Measurements from ENCODE around the gene TINCR.
"Not testable (repeated sequence)": the region's sequence is repeated elsewhere in the genome, so short reads cannot be mapped to it uniquely, and the experiment has no call there.

The TINCR gene

DNA sequence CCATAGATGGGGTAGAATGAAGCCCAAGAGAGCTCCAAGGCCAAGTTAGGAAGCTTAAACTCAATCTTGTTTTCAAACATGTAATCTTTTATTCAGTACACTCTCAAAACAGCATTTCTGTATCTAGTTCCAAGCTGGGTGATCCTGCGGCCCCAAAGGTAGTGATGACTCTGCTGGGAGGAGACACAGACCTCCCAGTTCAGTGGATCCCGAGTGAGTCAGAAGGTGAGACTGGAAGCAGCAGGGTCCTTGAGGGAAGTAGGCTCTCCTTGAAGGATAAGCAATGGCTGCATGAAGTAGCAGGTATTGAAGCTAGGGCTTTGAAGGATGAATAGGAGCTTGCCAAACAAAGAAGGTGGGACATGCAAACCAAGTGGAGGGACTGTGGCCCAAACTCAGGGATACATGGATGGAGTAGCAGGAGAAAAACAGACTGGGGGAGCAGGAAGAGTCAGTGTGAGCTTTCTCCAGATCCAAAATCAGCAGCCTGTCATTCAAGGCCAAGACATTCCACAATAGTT lies 9.6 kb downstream of the TINCR start:
- DNase-seq (ENCODE audit: low spot score): no peak

DNA sequence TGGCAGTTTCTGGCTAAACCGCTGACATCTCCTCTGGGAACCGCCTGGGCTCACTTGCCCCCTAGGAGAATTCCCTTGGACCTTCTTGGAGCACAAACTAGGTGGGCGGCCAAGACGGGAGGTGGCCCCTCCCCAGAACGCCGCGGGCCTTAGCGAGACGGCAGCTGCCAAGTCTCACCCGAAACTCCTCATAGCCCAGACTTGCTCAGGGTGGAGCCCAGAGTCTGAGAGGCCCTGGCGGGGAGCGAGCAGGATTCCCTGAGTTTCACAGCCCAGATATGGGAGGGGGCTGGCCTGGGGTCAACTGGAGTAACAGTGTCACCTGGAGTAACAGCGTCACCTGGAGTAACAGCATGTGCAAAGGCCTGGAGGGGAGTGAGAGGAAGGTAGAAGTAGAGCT lies 10.1 kb downstream of the TINCR start:
- DNase-seq (ENCODE audit: low spot score): no peak

DNA sequence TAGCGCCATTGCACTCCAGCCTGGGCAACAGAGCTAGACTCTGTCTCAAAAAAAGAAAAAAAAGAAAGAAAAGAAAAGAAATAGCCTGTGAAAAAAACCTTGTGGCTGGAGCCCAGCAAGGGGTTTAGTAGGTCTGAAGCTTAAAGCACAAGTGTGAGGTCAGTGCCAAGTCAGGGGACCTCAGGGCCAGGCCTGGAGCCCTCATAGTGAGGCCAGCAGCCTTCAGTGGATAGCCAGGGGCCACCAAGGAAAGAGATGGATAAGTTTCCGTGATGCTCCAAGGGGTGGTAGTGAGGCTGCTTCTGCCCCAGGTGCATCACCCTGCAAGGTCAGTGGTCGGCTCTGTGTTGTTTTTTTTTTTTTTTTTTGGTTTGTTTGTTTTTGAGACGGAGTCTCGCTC lies 12.9 kb downstream of the TINCR start:
- DNase-seq (ENCODE audit: low spot score): no peak

DNA sequence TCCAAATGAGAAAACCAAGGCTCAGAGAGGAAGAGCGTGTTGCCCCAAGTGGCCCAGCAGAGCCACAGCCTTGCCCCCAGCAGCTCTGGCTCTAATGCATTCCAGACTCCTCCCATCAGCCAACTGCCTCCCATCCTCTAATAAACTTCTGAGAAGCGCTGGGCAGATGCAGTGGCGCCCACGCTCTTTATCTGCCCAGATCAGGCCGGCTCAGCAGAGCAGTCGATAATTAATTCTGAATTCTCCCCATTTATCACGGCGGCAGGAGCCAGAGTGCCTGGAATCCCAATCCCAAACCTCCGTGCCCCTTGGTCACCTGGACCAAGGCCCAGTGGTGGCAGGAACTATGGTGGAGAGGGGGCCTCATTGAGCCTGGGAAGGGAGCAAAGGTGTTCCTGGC lies 13.9 kb downstream of the TINCR start:
- DNase-seq (ENCODE audit: low spot score): no peak

DNA sequence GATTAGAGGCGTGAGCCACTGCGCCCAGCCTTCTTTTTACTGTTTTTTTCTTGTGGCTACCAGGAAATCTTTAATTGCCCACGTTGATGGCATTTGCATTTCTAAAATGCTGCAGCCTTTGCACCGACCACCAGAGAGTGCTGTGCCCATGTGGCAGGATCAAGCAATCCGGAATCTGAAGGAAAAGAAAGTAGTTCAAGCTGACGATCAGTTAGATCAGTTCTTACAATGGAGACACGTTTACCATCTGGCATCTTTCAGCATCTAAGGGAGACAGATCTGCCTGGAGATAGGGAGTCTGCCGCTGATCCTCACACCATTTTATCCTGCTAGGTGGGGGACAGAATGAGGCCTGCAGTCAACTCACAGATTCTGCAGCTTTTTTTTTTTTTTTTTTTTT lies 19.9 kb downstream of the TINCR start:
- peak; percentile 73 for DNase-seq (ENCODE audit: low spot score)

DNA sequence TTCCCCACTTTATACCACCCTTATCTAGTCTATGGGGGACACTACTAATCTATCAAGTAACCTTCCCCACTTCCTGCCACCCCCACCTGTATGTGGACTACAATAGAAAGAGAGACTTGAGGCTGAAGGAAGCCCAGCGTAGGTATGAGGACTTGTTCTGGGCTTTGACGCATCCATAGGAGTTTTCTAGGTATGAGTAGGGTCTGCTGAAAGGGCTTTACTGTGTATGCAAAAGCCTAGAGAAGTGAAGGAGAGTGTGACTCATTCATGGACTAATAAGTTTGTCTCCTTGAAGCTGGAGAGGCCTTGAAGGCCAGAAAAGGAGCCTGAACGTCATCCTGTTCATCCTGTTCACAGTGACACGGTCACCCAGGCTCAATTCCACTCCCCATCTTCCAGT lies 21.8 kb downstream of the TINCR start:
- no peak for DNase-seq (ENCODE audit: low spot score)

DNA sequence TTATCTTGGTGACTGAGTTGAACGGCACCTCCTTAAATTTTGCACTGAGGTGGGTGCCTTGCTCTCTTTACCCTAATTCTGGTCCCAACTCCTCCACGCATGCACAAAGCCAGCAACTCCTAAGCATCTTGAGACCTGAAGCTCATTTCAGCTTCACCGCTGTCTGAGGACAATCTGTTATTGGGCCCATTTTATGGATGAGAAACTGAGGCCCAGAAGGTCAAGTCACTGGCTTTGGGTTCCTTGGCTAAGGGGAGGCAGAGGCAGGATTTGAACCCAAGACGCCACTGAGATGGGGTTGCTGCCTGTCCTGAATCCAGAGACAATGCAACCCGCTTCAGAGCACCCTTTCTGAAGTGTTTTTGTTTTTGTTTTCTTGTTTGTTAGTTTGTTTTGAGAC lies 22.7 kb downstream of the TINCR start:
- DNase-seq (ENCODE audit: low spot score): no peak

DNA sequence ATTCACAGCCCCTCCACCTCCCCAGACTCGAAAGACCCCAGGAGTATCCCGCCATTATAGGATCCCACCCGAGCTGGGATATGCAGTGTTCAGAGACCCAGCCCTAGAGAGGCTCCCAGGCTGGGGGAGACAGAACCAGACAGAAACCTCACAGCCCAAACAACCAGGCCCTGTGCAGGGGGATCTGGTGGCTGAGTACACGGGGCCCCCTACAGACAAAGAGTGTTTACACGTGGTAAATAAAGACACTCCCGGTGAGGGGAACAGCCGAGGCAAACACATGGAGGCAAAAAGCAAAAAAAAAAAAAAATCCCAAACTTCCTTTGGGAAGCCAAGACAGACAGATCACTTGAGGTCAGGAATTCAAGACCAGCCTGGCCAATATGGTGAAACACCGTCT lies 25.1 kb downstream of the TINCR start:
- no peak for DNase-seq (ENCODE audit: low spot score)

DNA sequence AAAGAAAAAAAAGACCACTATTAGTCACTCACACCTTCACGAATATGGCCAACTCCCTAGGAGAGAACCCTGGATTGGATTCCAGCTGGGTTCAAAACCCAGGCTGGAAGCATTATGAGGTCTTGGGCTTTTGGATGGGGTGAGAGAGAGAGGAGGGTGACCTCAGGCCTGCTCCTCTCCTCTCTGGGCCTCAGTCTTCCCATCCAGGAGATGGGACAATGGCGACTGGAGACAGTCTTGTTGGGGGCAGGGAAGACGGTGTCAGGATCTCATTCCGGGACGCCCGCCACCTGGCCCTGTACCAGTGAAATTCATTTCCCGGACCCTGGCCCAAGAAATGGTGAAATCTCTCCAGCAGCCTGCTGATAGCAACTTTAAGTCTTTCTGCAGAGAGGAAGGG lies 26.3 kb downstream of the TINCR start:
- DNase-seq (ENCODE audit: low spot score): no peak

DNA sequence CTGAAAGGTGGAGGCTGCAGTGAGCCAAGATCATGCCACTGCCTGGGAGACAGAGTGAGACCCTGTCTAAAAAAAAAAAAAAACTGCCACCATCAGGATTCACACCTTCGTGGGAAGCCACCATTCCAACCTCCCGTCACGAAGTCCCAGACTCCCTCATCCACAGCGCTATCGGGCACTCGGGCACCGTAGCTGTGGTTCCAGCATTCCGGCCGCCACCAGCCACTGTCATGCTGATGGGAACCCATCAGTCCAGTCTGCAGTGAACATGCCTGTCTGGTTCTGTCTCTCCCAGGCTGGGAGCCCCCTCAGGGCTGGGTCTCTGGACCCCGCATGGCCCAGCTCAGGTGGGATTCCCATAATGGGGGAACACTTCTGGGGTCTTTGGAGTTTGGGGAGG lies 27.5 kb downstream of the TINCR start:
- DNase-seq (ENCODE audit: low spot score): no peak

DNA sequence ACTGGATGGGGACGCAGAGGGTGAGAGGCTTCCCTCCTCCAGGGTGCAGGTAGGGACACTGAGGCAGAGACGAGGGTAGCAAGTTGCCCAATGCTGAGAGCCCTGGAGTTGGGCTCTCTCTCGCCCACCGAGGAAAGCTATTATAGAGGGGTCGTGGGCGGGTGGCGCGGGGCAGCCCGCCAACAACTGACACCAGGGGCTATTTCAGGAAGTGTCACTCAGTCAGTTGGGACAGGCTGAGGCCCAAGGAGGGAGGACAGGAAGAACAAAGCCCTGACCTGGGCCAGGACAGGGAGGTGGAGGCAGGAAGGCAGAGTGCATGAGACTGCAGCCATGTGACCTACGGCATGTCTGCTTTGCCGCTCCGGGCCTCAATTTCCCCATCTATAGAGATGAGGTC lies 29.9 kb downstream of the TINCR start:
- no peak for DNase-seq (ENCODE audit: low spot score)

DNA sequence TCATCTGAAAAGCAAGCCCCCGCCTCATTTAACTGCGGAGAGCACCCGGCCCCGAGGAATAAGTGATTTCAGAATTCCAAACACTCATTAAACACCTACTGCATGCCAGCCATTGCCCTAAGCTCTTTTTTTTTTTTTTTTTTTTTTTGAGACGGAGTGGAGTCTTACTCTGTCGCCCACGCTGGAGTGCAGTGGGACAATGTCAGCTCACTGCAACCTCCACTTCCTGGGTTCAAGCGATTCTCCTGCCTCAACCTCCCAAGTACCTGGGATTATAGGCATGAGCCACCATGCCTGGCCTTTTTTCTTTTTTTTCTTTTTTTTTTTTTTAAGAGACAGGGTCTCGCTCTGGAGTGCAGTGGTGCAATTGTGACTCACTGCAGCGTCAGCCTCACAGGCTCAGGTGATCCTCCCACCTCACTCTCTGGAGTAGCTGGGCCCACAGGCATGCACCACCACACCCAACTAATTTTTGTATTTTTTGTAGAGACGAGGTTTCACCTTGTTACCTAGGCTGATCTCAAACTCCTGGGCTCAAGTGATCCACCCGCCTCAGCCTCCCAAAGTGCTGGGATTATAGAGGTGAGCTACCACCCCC lies 30.7 kb downstream of the TINCR start:
- not testable (repeated sequence) for DNase-seq (ENCODE audit: low spot score)

DNA sequence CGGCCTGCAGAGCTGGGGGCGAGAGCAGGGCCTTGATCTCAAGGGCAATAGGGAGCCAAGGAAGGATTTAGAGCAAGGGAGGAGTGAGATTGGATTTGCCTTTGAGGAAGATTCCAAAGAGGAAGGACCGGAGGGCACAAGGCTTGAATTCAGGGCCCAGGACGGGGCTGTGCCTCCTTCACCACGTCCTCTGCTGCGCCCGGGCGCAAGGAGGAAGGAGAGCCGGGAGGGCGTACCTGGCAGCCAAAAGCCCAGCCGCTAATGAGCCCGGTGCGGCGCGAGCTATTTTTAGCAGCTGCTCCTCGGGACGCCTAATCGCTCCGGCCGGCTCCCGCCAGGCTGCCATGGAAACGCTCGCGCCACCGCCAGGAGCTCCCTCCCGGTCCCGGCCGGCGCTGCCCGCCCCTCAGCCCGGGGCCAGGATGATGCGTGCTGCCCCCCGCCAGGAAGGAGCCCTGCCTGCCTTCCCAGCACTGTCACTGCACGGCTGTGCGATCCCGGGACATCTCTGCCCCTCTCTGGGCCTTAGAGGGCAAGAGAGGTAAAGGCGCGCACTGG lies 31.3 kb downstream of the TINCR start:
- DNase-seq (ENCODE audit: low spot score): peak; percentile 49

DNA sequence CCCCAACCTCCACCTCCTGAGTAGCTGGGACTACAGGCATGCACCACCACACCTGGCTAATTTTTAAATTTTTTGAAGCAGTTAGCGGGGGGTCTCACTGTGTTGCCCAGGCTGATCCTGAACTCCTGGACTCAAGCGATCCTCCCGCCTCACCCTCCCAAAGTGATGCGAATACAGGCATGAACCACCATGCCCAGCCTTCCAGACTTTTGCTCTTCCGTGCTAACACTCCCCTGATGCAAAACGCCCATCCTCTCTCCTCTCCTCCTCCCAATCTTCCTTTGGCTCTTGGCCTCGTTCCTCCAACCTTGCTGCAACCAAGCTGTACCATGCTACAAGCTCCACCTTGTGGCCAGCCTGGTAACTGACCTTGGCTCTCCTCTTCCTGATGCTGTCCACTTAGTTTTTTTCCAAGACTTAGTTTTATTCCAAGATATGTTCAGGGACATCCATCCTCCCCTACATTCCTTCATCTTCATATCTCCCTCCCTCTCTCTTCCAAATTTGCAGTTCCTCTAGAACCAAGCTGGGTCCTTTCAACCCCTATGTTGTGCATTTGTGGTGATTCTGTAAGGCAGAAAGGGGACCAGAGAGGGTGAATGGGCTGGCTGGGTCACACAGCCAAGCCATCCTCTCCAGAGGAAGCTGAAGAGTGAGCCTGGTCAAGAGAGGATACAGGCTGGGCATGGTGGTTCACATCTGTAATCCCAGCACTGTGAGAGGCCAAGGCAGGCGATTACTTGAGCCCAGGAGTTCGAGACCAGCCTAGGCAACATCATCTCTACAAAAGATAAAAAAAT lies 32.8 kb downstream of the TINCR start:
- no peak for DNase-seq (ENCODE audit: low spot score)

DNA sequence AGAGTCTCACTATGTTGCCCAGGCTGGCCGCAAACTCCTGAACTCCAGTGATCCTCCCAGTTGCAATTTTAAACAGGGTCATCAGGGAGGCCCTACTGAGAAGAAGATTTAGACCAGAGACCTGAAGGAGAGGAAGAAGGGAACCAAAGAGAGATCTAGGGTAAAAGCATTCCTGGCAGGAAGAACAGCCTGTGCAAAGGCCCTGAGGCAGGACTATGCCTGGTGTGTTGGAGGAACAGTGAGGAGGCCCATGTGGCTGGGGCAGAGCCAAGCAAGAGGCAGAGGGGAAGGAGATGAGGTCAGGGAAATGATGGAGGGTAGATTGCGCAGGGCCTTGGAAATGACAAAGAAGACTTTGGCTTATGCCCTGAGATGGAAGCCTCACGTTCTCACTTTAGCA lies 34.5 kb downstream of the TINCR start:
- no peak for DNase-seq (ENCODE audit: low spot score)

DNA sequence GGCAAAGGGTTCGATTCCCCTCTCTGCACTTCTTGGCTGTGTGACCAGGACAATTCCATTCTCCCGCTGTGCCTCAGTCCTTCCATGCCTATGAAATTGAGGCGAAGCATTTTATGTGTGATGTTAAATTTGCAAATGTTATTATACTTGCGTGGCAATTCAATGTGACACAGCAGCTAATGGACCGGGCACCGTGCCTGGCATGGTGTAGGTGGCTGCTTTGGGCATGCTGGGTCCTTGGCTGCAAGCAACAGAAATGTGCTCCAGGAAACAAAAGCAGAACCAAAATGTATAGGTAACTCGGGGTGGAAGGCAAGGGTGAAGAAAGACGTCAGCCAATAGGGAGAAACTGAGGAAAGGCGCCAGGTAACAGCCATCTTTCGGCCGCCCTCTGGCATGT lies 37.1 kb downstream of the TINCR start:
- no peak for DNase-seq (ENCODE audit: low spot score)

DNA sequence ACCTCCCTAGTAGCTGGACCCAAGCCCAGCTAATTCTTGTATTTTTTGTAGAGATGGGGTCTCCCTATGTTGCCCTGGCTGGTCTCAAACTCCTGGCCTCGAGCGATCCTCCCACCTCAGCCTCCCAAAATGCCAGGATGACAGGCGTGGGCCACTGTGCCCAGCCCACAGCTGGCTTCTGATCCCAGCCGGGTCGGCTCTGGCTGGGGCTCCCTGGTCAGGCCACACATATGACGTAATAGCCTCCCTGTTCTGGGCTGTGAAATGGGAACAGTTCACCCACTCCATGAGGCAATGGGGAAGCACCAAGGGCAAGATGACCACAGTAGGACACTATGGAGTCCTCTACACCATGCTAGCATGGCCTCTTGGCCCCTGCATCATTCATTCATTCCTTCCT lies 41.1 kb downstream of the TINCR start:
- DNase-seq (ENCODE audit: low spot score): no peak

DNA sequence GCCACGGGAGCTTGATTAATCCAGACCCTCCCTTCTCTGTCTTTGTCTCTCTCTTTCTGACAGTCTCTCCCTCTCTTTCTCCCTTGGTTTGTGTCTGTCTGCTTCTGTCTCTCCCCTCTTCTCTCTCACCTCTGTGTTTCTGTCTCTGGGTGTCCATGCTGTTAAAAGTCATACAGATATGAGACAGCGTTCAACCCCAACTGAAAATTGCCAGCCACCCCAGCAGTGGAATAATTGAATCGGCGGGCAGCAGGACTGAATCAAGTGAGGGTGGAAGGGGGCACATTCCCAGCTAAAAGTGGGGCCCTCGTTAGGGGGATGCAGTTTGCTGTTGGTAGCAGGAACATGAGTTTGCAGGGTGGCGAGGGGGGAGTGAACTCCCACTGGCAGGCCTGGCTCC lies 43.7 kb downstream of the TINCR start:
- no peak for DNase-seq (ENCODE audit: low spot score)

DNA sequence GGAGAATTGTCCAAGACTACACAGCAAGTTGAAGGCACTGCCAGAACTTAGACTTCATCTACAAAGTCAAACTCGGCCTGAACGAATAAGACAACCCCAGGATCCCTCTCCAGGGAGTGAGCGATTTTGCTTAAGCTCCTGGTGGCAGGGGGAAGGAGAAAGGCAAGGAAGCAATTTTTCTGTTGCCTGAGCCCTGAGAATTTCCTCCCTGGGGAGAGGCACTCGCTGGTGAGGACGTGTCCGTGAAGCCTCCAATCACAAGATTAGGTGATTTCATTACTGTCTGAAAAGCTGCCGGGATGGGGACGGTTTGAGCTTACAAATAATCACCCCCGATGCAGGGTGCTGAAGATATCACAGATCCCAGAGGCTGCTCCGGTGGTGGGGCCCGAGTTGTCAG lies 45.6 kb downstream of the TINCR start:
- DNase-seq (ENCODE audit: low spot score): no peak

DNA sequence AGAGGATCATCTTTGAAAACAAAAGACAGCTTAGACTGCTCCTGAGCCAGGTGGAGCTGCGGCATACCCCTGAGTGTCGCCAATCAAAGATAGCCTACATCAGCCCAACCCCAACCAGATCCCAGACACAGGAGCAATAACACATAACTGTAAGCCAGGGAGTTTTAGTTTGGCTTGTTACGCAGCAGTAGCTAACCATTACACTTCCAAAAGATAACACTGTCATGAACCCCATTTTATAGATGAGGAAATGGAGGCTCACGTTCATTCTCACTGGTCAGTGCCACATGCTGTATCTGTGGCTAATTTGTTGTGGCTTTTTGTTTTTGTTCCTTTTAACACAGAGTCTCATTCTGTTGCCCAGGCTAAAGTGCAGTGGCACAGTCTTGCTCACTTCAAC lies 47.3 kb downstream of the TINCR start:
- DNase-seq (ENCODE audit: low spot score): no peak

DNA sequence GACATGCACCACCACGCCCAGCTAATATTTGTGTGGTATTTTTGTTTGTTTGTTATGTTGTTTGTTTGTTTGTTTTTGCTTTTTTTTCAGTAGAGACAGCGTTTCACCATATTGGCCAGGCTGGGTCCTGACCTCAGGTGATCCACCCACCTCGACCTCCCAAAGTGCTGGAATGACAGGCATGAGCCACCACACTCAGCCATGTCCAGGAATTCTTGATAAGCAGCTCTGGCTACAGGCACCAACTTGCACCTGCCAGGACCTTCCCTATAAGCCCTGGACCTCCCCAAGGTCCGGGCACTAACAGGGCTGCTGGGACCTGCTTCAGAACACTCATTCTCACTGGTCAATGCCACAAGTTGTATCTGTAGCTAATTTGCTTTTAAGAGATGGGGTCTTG lies 48.7 kb downstream of the TINCR start:
- DNase-seq (ENCODE audit: low spot score): no peak

DNA sequence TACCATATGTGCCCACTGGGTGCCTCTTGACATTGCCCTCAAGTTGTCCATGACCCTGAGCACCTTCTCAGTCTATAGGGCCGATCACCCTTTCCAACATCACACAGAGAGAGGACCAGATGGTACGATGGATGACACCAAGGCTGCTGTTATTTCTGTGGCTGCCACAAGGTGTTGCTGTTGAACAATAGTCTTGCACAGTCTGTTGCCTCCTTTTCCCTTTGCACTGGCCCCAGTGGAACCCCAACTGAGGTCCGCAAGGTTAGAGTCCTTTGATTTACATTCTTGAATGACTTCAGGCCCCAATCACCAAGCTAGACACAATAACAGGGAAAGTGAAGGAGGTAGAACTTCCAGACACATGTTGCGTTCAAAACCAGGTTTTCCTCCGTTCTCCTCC lies 52.0 kb downstream of the TINCR start:
- DNase-seq (ENCODE audit: low spot score): no peak

DNA sequence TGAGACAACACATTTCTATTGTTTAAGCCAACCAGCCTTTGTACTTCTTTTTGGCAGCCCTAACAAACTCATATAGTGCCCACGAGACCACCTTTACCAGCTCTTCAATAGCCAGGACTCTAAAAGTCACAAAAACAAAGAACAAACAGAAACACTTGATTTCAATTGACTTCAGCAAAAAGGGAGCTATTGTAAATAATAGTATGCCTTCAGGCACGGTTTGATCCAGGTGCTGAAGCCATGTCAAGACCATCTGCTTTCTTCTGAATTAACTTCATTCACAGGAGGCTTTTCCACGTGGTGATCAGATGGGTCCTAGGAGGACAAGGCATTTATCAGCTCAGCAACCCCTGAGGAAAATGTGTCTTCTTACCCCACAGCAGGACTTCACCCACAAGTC lies 53.8 kb downstream of the TINCR start:
- DNase-seq (ENCODE audit: low spot score): no peak

DNA sequence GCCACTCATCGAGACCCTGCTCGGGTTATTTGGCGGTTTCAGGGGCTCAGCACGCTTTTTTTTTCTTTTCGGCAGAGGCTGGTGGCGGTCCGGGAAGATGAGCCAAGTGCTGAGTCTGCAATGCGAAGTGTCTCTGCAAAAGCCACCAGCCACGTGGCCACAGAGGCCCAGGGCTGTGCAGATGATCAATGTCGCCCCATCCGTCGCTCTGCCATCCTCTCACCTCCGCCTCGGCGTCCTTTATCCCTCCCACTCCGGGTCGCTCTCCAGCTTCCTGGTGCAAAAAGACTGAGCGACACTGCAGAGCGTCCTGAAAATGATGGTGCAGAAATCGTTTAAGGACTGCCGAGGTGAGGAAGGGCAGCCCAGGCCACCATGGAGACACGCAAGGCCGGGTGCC lies 55.0 kb downstream of the TINCR start:
- DNase-seq (ENCODE audit: low spot score): no peak

Measured in AG08395 (cell line).